Stimulated activated CD8-positive, alpha-beta memory T cell treated with anti-CD3 and anti-CD28 coated beads, Interleukin-2, amount 100 ng/mL, for 1 hour (primary cell): ENCODE measurements around the gene CTSG.
"Not testable (repeated sequence)": the region's sequence is repeated elsewhere in the genome, so short reads cannot be mapped to it uniquely, and the experiment has no call there.

Experiments used
- DNase-seq, 2 donors: peaks; one replicate each; pipeline ENCODE4 v3.0.0-alpha.2; 2020; ENCODE audit warnings: low read depth in 2 of 2

CTSG gene

DNA sequence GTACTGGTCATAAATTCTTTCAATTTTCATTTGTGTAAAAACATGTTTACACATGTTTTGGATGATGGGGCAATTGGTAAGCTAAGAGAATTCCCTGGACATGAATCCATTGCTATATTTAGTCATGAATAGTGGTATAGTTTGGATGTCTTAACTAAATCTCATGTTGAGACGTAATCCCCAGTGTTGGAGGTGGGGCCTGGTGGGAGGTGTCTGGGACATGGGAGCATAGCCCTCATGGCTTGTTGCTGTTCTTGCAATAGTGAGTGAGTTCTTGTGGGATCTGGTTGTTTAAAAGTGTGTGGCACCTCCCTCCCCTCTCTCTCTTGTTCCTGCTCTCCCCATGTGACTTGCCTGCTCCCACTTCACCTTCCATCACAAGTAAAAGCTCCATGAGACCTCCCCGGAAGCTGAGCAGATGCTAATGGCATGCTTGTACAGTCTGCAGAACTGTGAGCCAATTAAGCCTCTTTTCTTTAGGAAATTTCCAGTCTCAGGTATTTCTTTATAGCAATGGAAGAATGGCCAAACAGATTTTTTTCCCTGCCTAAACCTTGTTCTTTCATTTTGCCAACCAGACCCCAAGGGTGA, 33.6 kb downstream of the CTSG start:
- no peak for DNase-seq

- no peak for DNase-seq
These were observed 40.3 kb downstream of the CTSG start for GRCh38 chr14:24535737-24536136.

- DNase-seq, result no peak
These were observed 41.8 kb downstream of the CTSG start for GRCh38 chr14:24534286-24534685.

DNA sequence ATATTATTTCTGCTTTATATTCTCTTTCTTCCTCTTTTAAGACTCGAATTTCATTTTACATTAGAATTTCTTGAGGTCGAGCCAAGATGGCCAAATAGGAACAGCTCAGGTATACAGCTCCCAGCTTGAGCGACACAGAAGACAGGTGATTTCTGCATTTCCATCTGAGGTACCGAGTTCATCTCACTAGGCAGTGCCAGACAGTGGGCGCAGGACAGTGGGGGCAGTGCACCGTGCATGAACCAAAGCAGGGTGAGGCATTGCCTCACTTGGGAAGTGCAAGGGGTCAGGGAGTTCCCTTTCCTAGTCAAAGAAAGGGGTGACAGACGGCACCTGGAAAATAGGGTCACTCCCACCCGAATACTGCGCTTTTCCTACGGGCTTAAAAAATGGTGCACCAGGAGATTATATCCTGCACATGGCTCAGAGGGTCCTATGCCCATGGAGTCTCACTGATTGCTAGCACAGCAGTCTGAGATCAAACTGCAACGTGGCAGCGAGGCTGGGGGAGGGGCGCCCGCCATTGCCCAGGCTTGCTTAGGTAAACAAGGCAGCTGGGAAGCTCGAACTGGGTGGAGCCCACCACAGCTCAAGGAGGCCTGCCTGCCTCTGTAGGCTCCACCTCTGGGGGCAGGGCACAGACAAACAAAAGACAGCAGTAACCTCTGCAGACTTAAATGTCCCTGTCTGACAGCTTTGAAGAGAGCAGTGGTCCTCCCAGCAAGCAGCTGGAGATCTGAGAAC, 50.0 kb downstream of the CTSG start:
- DNase-seq, result not testable (repeated sequence)
